HG03108 (cell line): ENCODE results near the gene ARHGAP24.
"Not testable (repeated sequence)": the region's sequence is repeated elsewhere in the genome, so short reads cannot be mapped to it uniquely, and the experiment has no call there.

Experiments
- ATAC-seq: cut with Tn5 transposase; IDR thresholded peaks from one replicate; pipeline ENCODE4 v1.9.1; 2021; ENCODE audit warnings: moderate library complexity; ENCODE audit not compliant: unreplicated experiment

Gene ARHGAP24

DNA sequence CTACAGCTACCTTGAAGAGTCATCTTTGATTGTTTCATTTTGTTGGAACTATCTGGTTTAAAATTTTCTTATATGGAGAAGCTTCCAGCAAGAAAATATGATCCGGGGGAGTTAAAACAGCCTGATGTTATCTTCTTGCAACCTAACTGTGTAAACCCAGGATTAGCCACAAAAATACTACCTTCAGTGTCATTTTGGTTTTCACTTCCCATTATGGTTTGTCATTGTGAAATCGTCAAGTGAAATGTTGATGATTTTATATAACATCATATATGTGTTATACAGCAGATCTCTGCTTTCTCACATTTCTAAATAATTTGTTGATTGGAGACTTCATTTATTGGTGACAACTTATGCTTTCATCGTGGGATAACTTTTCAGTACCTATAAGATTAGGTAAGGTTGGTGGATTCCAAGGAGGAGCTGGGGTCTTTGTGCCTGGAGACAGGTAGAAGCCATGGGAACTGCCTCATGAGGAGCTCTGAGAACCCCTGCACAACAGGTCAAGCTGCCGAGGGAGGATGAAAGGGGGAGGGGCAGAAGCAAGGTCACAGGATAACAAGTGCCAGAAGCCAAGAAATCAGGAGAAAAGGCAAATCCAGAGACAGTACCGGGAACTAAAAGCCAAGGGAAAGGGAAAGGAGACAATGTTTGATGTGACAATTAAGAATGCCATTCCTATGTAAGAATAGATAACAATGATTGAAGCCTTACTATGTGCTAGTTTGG lies 7.2 kb downstream of the ARHGAP24 start:
- ATAC-seq, result no peak

DNA sequence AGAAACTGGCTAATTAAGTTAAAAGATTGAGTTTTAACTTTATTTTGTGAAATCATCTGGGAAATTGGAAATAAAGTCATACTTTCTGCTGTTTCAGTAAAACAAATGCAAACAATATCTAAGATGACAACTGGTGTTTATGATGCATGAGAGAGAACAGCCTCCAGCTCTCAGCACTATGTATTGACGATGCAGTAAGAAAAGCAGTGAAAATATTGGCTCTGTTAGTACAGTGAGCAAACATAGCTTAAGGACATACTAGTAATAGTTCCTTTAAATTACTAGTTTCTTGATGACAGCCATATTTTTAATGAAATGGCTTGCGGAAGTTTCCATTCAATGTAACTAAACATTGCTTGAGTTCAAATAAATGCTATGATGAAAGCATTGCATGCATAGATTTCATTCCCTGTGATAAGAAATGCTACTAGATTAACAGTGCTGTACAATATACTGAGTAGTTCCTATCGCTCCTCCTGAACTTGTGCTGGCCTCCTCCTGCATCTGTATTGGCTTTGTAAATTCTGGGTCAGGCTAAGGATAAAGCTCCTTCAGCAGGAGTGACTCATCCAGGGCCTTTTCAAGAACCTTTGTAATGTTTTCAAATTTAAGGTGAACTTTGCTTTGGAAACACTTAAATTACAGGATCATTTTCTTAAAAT lies 11.6 kb downstream of the ARHGAP24 start:
- ATAC-seq, result no peak

DNA sequence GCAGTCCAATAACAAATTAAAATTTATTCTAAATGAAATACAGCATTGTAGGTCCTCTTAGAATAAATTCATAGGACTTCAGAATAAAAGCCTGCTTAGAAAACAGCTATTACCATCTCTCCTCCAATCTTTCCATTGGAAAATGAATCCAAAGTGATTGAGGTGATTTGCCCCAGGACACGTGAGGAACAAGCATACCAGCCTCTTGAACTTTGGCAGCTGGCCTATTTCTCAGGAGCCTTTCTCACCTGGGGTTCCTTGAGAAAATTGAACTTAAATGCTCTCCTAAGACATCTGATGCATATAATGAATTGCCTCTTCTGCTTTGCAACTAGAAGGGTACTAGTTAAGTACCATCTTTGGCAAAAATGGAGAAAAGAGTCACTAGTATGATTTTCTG lies 13.5 kb downstream of the ARHGAP24 start:
- ATAC-seq, result no peak

DNA sequence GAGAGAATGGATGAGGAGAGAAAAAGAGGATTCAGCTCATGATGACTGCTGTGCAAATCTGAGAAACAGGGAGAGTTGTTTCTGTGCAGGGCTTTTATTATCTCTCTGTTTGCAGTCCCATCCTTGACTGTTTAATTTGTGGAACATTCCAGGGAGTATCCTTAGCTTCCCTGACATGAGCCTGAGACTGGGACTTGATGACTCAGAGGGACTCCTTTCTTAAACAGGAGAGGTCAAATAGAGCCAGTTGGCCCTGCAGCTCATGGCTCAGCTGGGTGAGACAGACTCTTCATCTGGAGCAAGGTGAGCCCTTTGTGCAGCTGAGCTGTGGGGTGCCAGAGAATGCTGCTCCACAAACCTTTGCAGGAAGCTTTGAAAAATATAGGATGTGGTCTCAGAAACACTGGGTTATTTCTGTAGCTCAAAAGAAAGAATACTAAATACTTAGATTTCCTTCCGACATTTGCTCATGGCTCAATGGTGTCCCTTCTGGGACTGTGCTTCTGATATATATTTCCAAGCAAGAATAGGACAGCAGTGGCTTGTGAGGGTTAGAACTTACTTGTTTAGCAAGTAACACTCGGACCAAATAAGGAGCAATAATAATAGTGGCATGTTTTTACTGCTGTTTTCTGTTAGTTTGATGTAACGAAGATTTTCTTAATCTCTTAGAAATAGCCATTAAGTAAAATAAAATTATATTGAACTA lies 14.5 kb downstream of the ARHGAP24 start:
- no peak for ATAC-seq

DNA sequence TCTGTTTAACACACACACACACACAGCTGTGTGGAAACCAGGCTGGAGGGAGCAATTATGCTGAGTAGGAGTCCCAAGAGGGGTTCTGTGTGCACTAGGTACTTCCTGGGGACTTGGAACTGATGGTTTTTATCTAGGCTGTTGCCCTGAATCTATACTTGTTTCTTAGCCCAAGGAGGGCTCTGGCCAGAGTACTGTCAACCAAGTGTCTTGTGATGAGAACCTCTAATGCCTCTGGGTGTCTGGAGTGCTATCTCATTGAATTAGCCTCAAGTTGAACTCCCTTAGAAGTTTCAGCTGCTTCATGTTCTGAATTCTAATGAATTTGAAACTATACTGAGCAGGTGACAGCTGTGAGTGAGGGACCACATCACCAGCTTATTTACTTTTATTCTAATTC lies 16.6 kb downstream of the ARHGAP24 start:
- peak; percentile 93 for ATAC-seq

DNA sequence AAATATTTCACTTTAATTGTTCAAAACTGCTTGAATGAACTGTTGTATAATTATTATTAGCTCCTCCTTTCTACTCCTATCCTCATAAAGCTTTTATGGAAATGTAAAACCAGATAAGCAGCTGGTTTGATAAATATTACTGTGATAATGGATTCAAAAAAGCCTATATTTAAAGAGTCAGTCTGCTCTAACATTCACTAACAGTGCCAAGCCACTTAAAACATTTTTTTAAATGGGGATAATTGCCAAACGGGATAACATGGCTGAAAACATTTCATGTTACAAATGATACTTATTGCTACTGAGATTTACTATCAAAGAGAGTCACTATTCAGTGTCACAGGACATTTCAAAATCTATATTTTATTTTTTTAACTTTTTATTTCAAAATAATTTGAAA lies 17.4 kb downstream of the ARHGAP24 start:
- no peak for ATAC-seq

- ATAC-seq, result no peak
These were observed 20.7 kb downstream of the ARHGAP24 start for GRCh38 chr4:85495621-85496020.

DNA sequence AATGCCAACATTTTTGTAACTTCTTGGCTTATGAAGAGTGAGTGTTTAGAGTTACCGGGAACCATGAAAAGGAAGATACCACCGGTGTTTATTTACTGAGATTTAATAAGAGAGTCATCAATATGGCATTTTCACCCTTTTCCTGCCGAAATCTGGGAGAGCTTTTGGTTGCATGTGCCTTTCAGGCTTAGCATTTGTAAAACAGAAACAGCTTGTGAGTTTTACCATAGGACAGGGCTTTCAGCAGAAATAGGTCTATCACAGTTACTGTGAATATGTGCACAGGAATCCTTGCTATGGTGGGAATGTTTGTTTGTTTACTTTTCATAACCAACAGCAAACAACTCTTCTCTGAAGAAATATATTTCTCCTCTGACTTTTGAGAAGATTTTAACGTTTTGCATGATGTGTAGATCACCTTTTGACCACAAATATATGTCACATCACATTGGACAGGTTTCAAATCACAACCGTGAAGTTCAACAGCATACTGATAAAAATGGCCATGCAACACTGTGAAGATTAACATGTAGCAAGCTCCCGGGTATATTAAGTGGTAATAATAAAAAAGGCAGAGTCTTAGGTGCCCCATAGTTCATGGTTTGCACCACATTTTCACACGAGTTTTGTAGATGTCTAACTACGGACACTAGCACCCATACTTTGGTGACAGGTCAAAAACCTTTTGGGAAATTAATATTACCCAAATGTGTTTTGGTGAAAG lies 21.3 kb downstream of the ARHGAP24 start:
- ATAC-seq, result no peak

GRCh38 chr4:85496933-85497332 lies 22.0 kb downstream of the ARHGAP24 start:
- ATAC-seq, result no peak

DNA sequence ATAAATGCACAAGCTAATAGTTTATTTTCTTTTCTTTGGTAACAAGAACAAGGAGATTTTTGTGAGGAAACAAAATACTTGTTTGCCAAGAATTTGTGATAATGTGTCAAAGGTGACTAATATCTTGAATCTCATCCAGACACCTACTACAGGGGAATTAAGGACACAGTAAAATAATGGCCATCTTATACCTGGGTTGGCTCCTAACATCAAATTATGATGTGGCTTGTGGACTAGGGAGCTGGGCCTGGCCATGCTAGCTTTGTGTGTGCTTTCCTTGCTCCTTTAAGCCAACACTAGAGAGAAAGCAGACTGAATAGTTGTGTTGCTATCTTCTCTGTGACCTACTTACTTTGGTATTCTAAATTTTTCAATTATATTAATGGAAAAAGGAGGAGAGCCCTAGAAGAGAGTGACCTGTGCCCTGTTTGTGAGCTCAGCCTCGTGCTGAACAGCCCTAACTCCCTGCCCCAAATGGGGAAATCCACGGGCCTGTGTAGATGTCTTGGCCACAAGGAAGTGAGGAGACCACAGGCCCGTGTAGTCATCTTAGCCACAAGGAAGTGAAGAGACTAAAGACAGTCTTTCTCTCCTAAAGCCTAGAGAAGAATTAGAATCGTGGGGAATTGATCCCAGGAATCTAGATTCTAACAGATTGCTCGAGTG lies 23.3 kb downstream of the ARHGAP24 start:
- ATAC-seq, result peak; percentile 98

- no peak for ATAC-seq
These were observed 24.6 kb downstream of the ARHGAP24 start for GRCh38 chr4:85499573-85499972.

- no peak for ATAC-seq
These were observed 25.3 kb downstream of the ARHGAP24 start for GRCh38 chr4:85500110-85500867.

DNA sequence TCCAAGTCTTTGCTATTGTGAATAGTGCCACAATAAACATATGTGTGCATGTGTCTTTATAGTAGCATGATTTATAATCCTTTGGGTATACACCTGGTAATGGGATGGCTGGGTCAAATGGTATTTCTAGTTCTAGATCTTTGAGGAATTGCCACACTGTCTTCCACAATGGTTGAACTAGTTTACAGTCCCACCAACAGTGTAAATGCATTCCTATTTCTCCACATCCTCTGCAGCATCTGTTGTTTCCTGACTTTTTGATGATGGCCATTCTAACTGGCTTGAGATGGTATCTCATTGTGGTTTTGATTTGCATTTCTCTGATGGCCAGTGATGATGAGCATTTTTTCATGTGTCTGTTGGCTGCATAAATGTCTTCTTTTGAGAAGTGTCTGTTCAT lies 26.2 kb downstream of the ARHGAP24 start:
- ATAC-seq, result not testable (repeated sequence)

DNA sequence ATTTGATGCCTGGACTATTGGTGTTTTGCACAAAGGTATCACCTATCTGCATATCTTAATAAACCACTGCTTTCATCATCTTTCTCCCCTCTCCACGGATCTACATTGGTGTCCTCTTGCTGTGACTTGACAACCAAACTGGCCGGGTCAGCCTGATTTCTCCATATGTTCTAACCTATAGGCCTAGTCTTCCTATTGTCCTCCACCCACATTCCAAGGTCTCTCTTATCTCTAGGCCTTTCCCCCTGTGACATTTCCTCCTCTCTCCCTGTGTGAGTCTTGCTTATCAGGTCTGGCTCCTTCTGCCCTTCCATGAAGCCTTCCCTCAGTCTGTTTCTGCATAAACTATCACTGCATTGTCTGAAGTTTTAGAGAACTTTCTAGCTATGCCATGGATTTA lies 33.7 kb downstream of the ARHGAP24 start:
- ATAC-seq, result no peak

DNA sequence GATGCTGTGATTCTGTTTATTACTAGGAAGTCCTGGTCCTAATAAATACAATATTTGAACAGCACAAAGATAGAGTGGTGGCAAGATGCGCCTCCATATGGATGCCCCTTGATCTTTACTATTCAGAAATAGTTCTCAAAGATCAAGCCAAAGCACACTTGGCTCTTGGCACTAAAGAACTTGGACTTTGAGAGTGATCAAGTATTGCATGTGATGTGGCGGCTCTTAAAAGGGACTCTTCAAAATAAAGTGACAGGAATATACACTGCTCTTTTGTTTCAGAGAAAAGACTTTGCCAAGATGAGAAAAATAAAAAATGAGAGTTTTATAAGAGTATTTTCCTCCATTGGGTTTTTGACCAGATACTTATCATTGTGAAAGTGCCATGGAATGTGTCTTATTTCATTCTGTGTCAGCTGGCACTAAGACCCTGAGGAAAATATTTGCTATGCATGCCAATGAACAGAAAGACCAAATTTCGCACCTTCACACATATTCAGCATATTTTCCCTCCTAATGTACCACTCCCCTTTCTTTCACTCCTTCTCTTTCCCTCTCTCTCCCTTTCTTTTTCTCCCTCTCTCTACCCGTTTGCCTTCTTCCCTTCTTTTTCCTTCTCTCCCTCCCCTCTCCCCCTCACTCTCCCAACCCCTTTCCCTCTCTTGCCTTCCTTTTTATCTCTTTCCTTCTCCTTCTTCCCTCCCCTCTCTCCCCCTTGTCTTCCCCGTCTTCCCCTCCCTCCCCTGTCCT lies 35.1 kb downstream of the ARHGAP24 start:
- no peak for ATAC-seq

- no peak for ATAC-seq
These were observed 35.7 kb downstream of the ARHGAP24 start for GRCh38 chr4:85510632-85510984.

GRCh38 chr4:85512446-85513205 lies 37.7 kb downstream of the ARHGAP24 start:
- ATAC-seq, result no peak

GRCh38 chr4:85514117-85514516 lies 39.2 kb downstream of the ARHGAP24 start:
- no peak for ATAC-seq

- ATAC-seq, result no peak
These were observed 39.8 kb downstream of the ARHGAP24 start for GRCh38 chr4:85514783-85515182.
